T47D (cell line): Measurements from ENCODE around the gene VGLL4.
"Not testable (repeated sequence)": the region's sequence is repeated elsewhere in the genome, so short reads cannot be mapped to it uniquely, and the experiment has no call there.

Source experiments
- DNase-seq, 2 experiments: peaks; one replicate each; pipeline versions ENCODE4 v3.0.0 to v3.0.0-alpha.2; 2011 to 2012; ENCODE audit warnings: low read depth in 1 of 2, low spot score in 1 of 2
- JUND ChIP-seq: IDR thresholded peaks from 2 replicates; pipeline ENCODE4 v1.6.1; 2012; ENCODE audit warnings: low read depth
- in situ Hi-C: cut with HindIII; loops from 2 replicates; pipeline ENCODE4 v1.10.0; 2016; ENCODE audit warnings: low sequenced_read_pairs, low pct_unique_long_range_greater_than_20kb

Gene VGLL4

GRCh38 chr3:11643605-11644087 is at the start of gene VGLL4:
VGLL4 (minus strand) TSS chr3:11643915; CDS start chr3:11643518, 397 bp downstream.
- no peak for TF ChIP-seq JUND
- in situ Hi-C loops: no loop called here
- peak; percentile 67 to 82 for DNase-seq

GRCh38 chr3:11692532-11692813 is 48.8 kb upstream of the VGLL4 start:
- in situ Hi-C loops: no loop called here
- no peak for DNase-seq
- no peak for TF ChIP-seq JUND

GRCh38 chr3:11691767-11692531 is 48.2 kb upstream of the VGLL4 start:
- no peak for DNase-seq
- TF ChIP-seq JUND: no peak
- in situ Hi-C loops: no loop called here

- DNase-seq: no peak
- in situ Hi-C loops: no loop called here
- TF ChIP-seq JUND: no peak
These were observed 47.4 kb upstream of the VGLL4 start for GRCh38 chr3:11690863-11691766.

- in situ Hi-C loops: no loop called here
- DNase-seq: no peak
- TF ChIP-seq JUND: no peak
These were observed 46.0 kb upstream of the VGLL4 start for GRCh38 chr3:11689749-11690148.

- DNase-seq, in situ Hi-C loops: not testable (repeated sequence)
These were observed 41.3 kb upstream of the VGLL4 start for GRCh38 chr3:11684980-11685379.

GRCh38 chr3:11680509-11680908 is 36.8 kb upstream of the VGLL4 start:
- in situ Hi-C loops: no loop called here
- TF ChIP-seq JUND: no peak
- no peak for DNase-seq

GRCh38 chr3:11679964-11680363 is 36.2 kb upstream of the VGLL4 start:
- TF ChIP-seq JUND: no peak

GRCh38 chr3:11672363-11672762 is 28.6 kb upstream of the VGLL4 start:
- DNase-seq: no peak
- in situ Hi-C loops: no loop called here
- no peak for TF ChIP-seq JUND

More at GRCh38 chr3:11679964-11680363, 36.2 kb upstream of the VGLL4 start:
- in situ Hi-C loops: no loop called here
- no peak for DNase-seq

- TF ChIP-seq JUND: no peak
- DNase-seq: peak in 1 of 2 experiments; percentile 28
- in situ Hi-C loops: no loop called here
These were observed 28.0 kb upstream of the VGLL4 start for GRCh38 chr3:11671648-11672100.

- no peak for TF ChIP-seq JUND
- in situ Hi-C loops: no loop called here
These were observed 24.8 kb upstream of the VGLL4 start for GRCh38 chr3:11668243-11669235.

GRCh38 chr3:11665331-11665730 is 21.6 kb upstream of the VGLL4 start:
- TF ChIP-seq JUND: no peak
- in situ Hi-C loops: no loop called here
- peak; percentile 38 to 77 for DNase-seq

More at GRCh38 chr3:11668243-11669235, 24.8 kb upstream of the VGLL4 start:
- no peak for DNase-seq
